Esophagus squamous epithelium (tissue), 5 donors: Measurements from ENCODE around the gene PTGDS. TPM values are rescaled to one million over a fixed set of nuclear protein-coding genes. Genes with fewer than 3 reads are reported as not detected.

Source experiments
- DNase-seq: peaks from one replicate; lab custom pipeline; 2025; lab: John Stamatoyannopoulos, UW
- H3K27ac ChIP-seq, 4 donors: fragments of 200-600 bp; sonication (generic); one replicate each; pipeline ENCODE4 v1.5.1; 2016 to 2019; ENCODE audit warnings: mild to moderate bottlenecking in 1 of 4
- H3K27me3 ChIP-seq, 4 donors: fragments of 200-600 bp; sonication (generic); 1 replicate in 3 of 4; 2 replicates in 1 of 4; pipeline versions ENCODE4 v1.5.1 to v1.6.0; 2017 to 2021; ENCODE audit warnings: antibody characterized with exemption in 1 of 4
- H3K36me3 ChIP-seq, 3 donors: fragments of 200-600 bp; sonication (generic); one replicate each; pipeline ENCODE4 v1.5.1; 2016 to 2019
- H3K4me1 ChIP-seq, 3 donors: fragments of 200-600 bp; sonication (generic); one replicate each; pipeline ENCODE4 v1.5.1; 2017 to 2019
- H3K4me3 ChIP-seq, 4 donors: fragments of 200-600 bp; sonication (generic); 1 replicate in 3 of 4; 2 replicates in 1 of 4; pipeline ENCODE4 v1.5.1; 2016 to 2019; ENCODE audit warnings: mild to moderate bottlenecking in 2 of 4, moderate library complexity in 1 of 4
- H3K9me3 ChIP-seq, 3 donors: fragments of 200-600 bp; sonication (generic); one replicate each; pipeline ENCODE4 v1.5.1; 2016 to 2019
- CTCF ChIP-seq, 6 experiments: fragments of 450-650 bp in 4 of 6; fragments of 200-600 bp in 2 of 6; sonication (generic) in 2 of 6; IDR thresholded peaks; one replicate each; pipeline ENCODE4 v1.5.1; 2016 to 2019; ENCODE audit warnings: antibody characterized with exemption in 6 of 6, mild to moderate bottlenecking in 4 of 6, moderate library complexity in 4 of 6
- POLR2A ChIP-seq, 4 donors: fragments of 450-650 bp; IDR thresholded peaks; one replicate each; pipeline ENCODE4 v1.6.1; 2017; ENCODE audit warnings: antibody characterized with exemption in 4 of 4, mild to moderate bottlenecking in 4 of 4, moderate library complexity in 3 of 4
- WGBS, 2 donors: methylation state at CpG; one replicate each; pipeline ENCODE4 v1.1.5; 2018; 5-methylcytosine and 5-hydroxymethylcytosine counted together
- intact Hi-C: fragments of 100-400 bp; cut with DNase I; formaldehyde crosslinking; loops from one replicate; pipeline ENCODE4 v1.15.0; 2022
- total RNA-seq, 4 donors: library from RNA; depleted of rRNA; stranded (reverse); fragments of >200 nt; gene quantifications; one replicate each; pipeline ENCODE4 v1.1.0, GENCODE V29; 2016
- donor health status: DM: yes; HTN: yes; CAD: no.

The PTGDS gene
- total RNA-seq, 4 donors from 2014 or later = 1.7 to 208 (median 4.8) TPM

GRCh38 chr9:137022662-137023008, 45.3 kb downstream of the PTGDS start:
- 87 to 100% methylated on average over 2 to 3 of the region's 23 CpGs for WGBS, 2 donors
- no peak overlapping the region for H3K27ac ChIP-seq
- H3K9me3 ChIP-seq = no peaks in the 10 kb centered on the region
- H3K4me1 ChIP-seq = peaks cover 13 to 31% (median 15%) of the 10 kb centered on the region in 3 donors
- no peak for DNase-seq
- peaks cover 0 to 16% (median 0%) of the 10 kb centered on the region in 3 donors for H3K36me3 ChIP-seq
- no peak overlapping the region for H3K4me3 ChIP-seq
- intact Hi-C loops = no loop called here
- TF ChIP-seq POLR2A (IDR thresholded peaks at IDR 0.05) (no peak), CTCF (IDR thresholded peaks at IDR 0.05) (no peak)
- no peaks in the 10 kb centered on the region for H3K27me3 ChIP-seq

GRCh38 chr9:137023157-137023556, 45.9 kb downstream of the PTGDS start:
- Histone ChIP-seq H3K4me1 (peaks cover 15 to 32% (median 15%) of the 10 kb centered on the region in 3 donors), H3K9me3 (no peaks in the 10 kb centered on the region), H3K4me3 (no peak overlapping the region), H3K27ac (no peak overlapping the region), H3K27me3 (no peaks in the 10 kb centered on the region), H3K36me3 (peaks cover 0 to 12% (median 0%) of the 10 kb centered on the region in 3 donors)
- DNase-seq = no peak
- intact Hi-C loops = no loop called here
- TF ChIP-seq CTCF (IDR thresholded peaks at IDR 0.05) (no peak), POLR2A (IDR thresholded peaks at IDR 0.05) (no peak)
- WGBS, 2 donors = 73 to 77% methylated on average over 5 to 6 of the region's 7 CpGs

GRCh38 chr9:137023583-137023991, 46.3 kb downstream of the PTGDS start:
- 91% methylated on average over 10 of the region's 15 CpGs; no CpG with 5 or more reads in 1 of the 2 donors for WGBS, 2 donors
- DNase-seq = no peak
- Histone ChIP-seq H3K9me3 (no peaks in the 10 kb centered on the region), H3K36me3 (peaks cover 0 to 12% (median 0%) of the 10 kb centered on the region in 3 donors), H3K4me3 (no peak overlapping the region), H3K4me1 (peaks cover 18 to 36% (median 18%) of the 10 kb centered on the region in 3 donors), H3K27me3 (no peaks in the 10 kb centered on the region), H3K27ac (no peak overlapping the region)
- no peak for TF ChIP-seq CTCF (IDR thresholded peaks at IDR 0.05)
- TF ChIP-seq POLR2A (IDR thresholded peaks at IDR 0.05) = no peak
- intact Hi-C loops = no loop called here

GRCh38 chr9:137025517-137025966, 48.2 kb downstream of the PTGDS start:
- H3K9me3 ChIP-seq = no peaks in the 10 kb centered on the region
- peaks cover 28 to 54% (median 31%) of the 10 kb centered on the region in 3 donors for H3K4me1 ChIP-seq
- H3K36me3 ChIP-seq = peaks cover 0 to 3% (median 0%) of the 10 kb centered on the region in 3 donors
- WGBS, 2 donors = 14 to 60% methylated on average over 2 to 6 of the region's 21 CpGs
- DNase-seq = no peak
- H3K27me3 ChIP-seq = no peaks in the 10 kb centered on the region
- H3K27ac ChIP-seq = peak overlapping the region in 1 of 4 donors; percentile 29
- no peak overlapping the region for H3K4me3 ChIP-seq
- TF ChIP-seq POLR2A (IDR thresholded peaks at IDR 0.05) (no peak), CTCF (IDR thresholded peaks at IDR 0.05) (peak in 1 of 6 experiments; percentile 33)
- intact Hi-C loops = loop anchor here (5.0 kb wide), 1 partner anchor 83 kb away; the partner anchor contains the start of gene FBXW5

GRCh38 chr9:137026384-137026783, 49.1 kb downstream of the PTGDS start:
- H3K36me3 ChIP-seq = no peaks in the 10 kb centered on the region
- H3K27me3 ChIP-seq = no peaks in the 10 kb centered on the region
- DNase-seq = no peak
- 67 to 100% methylated on average over 1 to 2 of the region's 2 CpGs for WGBS, 2 donors
- H3K9me3 ChIP-seq = no peaks in the 10 kb centered on the region
- intact Hi-C loops = loop anchor here (5.0 kb wide), 1 partner anchor 84 kb away; the partner anchor contains the start of gene FBXW5
- peaks cover 28 to 63% (median 35%) of the 10 kb centered on the region in 3 donors for H3K4me1 ChIP-seq
- no peak for TF ChIP-seq CTCF (IDR thresholded peaks at IDR 0.05)
- no peak for TF ChIP-seq POLR2A (IDR thresholded peaks at IDR 0.05)
- peak overlapping the region in 1 of 4 donors; percentile 31 for H3K27ac ChIP-seq
- peak overlapping the region in 1 of 4 donors; percentile 67 for H3K4me3 ChIP-seq
